ENCODE measurements around the gene COMTD1.
"Not testable (repeated sequence)": the region's sequence is repeated elsewhere in the genome, so short reads cannot be mapped to it uniquely, and the experiment has no call there.

COMTD1 gene

DNA sequence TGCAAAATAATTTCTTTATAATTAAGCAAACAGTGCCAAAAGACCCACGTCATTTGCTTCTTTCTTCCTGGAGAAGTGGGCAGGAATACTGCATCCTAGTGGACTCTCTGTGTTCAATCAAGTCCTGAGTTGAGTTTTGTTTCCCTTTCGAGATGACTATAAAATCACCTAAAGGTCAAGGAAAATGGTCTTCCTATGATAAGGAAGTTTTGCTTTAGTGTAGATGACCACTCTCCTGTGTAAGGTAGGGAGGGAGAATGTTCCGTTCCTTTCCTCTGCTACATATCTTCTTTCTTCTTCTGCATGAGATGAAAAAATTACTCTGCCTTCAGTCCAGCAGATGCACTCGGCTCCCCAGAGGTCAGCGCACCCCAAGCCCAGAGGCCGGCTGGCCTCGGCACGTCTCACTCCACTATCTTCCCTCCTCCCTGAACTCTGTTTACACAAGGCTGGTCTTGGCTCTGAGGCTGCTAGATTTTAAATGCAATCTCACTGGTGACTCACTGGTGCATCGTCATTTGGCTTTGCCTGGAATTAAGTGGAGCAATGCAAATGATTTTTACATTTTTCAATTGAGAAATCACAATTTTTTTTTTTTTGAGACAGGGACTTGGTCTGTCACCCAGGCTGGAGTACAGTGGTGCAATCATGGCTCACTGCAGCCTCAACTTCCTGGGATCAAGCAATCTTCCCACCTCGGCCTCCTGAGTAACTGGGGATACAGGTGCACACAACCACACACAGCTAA is 43.8 kb downstream of the COMTD1 start:
- no peak for DNase-seq

DNA sequence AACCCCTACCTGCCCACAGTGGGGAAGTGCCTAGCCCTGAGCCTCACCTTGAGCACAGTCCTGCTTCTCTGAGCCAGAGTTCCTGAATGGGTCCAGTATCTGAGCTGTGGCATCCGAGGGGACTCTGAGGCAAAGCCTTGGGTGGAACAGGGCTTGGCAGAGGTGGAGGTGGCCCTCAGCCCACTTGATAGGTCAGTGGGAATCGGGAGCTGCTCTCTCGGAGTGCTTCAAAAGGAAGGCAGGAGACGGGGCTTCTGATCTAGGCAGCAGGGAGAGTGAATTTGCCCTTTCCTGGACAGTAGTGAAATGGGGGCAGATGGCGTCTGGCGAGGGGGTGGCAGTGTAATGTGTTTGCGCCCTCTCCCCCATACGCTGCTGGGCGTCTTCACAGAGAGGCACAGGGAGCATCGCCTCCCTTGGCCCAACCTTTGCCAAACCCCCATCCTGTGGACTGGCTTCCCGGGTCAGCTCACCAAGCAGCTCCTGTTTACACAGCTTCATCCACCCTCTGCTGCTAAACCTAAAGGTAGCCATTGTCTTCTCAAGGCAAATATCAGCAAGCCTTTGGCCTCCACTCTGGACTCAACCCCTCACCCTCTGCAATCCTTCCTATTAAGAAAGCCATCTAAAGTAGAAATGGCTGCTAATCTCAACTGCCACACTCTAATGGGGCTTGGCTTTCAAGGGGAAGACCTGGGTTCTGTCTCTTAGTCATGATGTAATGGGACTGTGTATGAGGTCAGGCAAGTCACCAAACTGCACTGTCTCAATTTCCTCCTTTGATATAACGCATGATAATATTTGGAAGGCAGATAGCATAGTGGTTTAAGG is 46.3 kb downstream of the COMTD1 start:
- DNase-seq, result no peak

DNA sequence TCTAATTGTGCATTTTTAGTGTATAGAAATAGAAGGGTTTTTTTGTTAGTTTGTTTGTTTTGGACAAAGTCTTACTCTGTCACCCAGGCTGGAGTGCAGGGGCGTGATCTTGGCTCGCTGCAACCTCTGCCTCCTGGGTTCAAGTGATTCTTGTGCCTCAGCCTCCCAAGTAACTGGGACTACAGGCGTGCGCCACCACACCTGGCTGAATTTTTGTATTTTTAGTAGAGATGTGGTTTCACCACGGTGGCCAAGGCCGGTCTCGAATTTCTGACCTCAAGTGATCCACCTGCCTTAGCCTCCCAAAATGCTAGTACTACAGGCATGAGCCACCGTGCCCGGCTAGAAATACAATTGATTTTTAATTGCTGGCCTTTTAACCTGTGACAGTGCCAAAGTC is 47.2 kb downstream of the COMTD1 start:
- not testable (repeated sequence) for DNase-seq

DNA sequence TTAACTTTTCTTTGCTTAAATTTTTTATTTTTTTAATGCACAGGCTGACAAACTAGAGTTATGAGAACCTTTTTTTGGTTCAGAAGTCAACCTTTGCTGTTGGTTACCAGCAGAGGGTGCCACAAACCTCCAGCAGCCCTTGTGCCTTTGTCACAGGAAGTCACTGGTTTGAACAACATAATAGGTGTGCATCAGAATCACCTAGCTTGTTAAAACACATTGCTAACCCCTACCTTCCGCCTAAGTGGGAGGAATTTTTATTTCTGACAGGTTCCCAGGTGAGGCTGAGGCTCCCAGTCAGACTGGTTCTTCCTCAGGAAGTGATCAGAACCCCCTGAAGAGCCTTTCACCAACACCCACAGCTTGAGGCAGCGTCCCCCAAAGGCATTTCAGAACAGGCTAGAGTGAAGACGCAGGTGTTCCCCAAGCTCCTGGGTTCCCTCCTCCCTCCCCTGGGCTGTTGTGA is 47.8 kb downstream of the COMTD1 start:
- DNase-seq, result peak; percentile 68

DNA sequence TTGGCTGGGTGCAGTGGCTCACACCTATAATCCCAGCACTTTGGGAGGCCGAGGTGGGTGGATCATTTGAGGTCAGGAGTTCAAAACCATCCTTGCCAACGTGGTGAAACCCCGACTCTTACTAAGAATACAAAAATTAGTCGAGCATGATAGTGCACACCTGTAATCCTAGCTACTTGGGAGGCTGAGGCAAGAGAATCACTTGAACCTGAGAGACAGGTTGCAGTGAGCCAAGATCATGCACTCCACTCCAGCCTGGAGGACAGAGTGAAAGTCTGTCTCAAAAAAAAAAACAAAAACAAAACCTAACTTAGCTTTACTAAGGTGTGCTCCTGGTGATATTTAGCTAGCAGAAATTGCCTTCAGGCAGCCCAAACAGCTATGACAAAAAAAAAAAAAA is 49.4 kb downstream of the COMTD1 start:
- DNase-seq, result no peak
